Parathyroid adenoma (tissue), 2 donors: ENCODE measurements around the gene MGMT.

Experiments
- H2AFZ ChIP-seq: fragments of 300-600 bp; sonication (generic); one replicate; pipeline ENCODE4 v1.7.0; 2017; ENCODE audit warnings: antibody characterized with exemption, mild to moderate bottlenecking
- H3K27ac ChIP-seq: fragments of 300-600 bp; sonication (generic); one replicate; pipeline ENCODE4 v1.7.0; 2017
- H3K27me3 ChIP-seq: fragments of 300-600 bp; sonication (generic); one replicate; pipeline ENCODE4 v1.7.0; 2017; ENCODE audit warnings: low read length; ENCODE audit not compliant: control insufficient read depth, insufficient read depth
- H3K36me3 ChIP-seq: fragments of 300-600 bp; sonication (generic); one replicate; pipeline ENCODE4 v1.7.0; 2017; ENCODE audit warnings: low read length; ENCODE audit not compliant: control insufficient read depth, insufficient read depth
- H3K4me1 ChIP-seq: fragments of 300-600 bp; sonication (generic); one replicate; pipeline ENCODE4 v1.7.0; 2017; ENCODE audit warnings: control low read depth
- H3K4me2 ChIP-seq: fragments of 300-600 bp; sonication (generic); one replicate; pipeline ENCODE4 v1.7.0; 2017; ENCODE audit warnings: low read length
- H3K4me3 ChIP-seq: fragments of 300-600 bp; sonication (generic); one replicate; pipeline ENCODE4 v1.7.0; 2017; ENCODE audit warnings: low read depth, low read length
- H3K79me2 ChIP-seq: fragments of 300-600 bp; sonication (generic); one replicate; pipeline ENCODE4 v1.7.0; 2017; ENCODE audit warnings: control low read depth
- H3K9ac ChIP-seq: fragments of 300-600 bp; sonication (generic); one replicate; pipeline ENCODE4 v1.7.0; 2017; ENCODE audit warnings: mild to moderate bottlenecking
- H3K9me3 ChIP-seq: fragments of 300-600 bp; sonication (generic); one replicate; pipeline ENCODE4 v1.7.0; 2017; ENCODE audit warnings: low read length; ENCODE audit not compliant: control insufficient read depth
- TF ChIP-seq, protein P1 (sequence below): fragments of 300-600 bp; sonication (generic); IDR thresholded peaks from one replicate; pipeline ENCODE4 v1.7.0; 2017; ENCODE audit warnings: antibody characterized with exemption, mild to moderate bottlenecking
- donor health status: primary hyperparathyroidism.

Gene MGMT

DNA sequence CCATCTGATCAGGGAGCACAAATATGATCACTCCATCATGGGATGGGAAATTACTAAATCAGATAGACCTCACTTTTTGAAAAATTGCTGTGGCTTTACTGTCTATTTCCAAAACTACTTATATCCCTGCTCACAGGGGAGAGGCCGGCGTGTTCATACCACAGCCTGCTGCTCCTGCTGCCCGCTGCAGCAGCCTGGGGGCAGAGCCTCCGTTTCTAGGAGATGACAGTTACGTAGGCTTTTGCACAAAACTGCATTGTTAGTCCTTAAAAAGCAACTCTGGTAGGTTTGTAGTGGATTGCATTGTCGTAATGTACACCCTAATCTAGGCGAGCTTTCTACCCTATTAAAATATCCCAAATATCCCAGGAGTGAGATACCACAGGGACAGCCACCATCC is 293.4 kb downstream of the MGMT start:
- TF ChIP-seq, protein P1, sequence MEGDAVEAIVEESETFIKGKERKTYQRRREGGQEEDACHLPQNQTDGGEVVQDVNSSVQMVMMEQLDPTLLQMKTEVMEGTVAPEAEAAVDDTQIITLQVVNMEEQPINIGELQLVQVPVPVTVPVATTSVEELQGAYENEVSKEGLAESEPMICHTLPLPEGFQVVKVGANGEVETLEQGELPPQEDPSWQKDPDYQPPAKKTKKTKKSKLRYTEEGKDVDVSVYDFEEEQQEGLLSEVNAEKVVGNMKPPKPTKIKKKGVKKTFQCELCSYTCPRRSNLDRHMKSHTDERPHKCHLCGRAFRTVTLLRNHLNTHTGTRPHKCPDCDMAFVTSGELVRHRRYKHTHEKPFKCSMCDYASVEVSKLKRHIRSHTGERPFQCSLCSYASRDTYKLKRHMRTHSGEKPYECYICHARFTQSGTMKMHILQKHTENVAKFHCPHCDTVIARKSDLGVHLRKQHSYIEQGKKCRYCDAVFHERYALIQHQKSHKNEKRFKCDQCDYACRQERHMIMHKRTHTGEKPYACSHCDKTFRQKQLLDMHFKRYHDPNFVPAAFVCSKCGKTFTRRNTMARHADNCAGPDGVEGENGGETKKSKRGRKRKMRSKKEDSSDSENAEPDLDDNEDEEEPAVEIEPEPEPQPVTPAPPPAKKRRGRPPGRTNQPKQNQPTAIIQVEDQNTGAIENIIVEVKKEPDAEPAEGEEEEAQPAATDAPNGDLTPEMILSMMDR, result no peak
- H3K4me1 ChIP-seq, result no peaks in the 10 kb centered on the region
- no peak overlapping the region for H3K27ac ChIP-seq
- no peaks in the 10 kb centered on the region for H3K27me3 ChIP-seq
- no peak overlapping the region for H3K4me3 ChIP-seq
- H3K36me3 ChIP-seq, result no peaks in the 10 kb centered on the region
- H3K4me2 ChIP-seq, result no peak overlapping the region
- no peak overlapping the region for H2AFZ ChIP-seq
- no peak overlapping the region for H3K9ac ChIP-seq
- no peaks in the 10 kb centered on the region for H3K79me2 ChIP-seq
- no peaks in the 10 kb centered on the region for H3K9me3 ChIP-seq

DNA sequence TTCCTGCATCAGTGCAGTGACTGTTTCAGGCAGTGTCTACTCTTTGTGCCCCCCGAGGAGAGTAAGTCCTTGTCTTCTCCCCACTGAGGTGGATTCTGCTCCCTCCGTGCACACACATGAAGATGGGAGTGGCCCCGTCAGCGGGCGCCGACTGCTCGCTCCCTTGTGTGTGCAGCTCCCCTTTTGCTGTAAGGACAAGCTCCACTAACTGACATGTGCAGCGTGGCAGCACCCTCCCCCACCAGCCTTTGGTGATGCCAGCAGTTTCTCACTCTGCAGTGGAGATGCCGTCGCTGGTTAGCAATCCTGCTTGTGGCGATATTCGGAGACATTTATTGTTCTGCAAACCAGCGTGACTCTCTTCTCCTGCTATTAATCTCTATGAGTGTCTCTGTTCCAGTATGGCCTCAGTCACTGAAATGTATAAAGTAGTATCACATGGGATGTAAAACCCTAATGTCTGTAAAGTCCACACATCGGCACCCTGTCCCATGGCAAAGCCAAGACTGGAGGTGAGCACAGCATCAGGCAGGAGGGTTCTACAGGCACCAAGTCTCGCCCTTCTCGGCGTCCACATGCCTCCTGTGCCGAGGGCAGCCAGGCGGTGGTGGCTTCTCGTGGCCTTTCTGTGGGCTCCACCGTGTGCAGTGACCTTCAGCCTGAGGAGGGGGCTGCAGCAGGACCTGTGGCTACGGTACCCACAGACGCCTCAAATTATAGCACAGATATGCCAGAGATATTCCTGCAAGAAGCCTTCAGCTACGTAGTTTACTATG is 294.3 kb downstream of the MGMT start:
- no peak overlapping the region for H3K27ac ChIP-seq
- no peaks in the 10 kb centered on the region for H3K27me3 ChIP-seq
- H3K4me3 ChIP-seq, result no peak overlapping the region
- H2AFZ ChIP-seq, result no peak overlapping the region
- H3K79me2 ChIP-seq, result no peaks in the 10 kb centered on the region
- no peaks in the 10 kb centered on the region for H3K9me3 ChIP-seq
- TF ChIP-seq, protein P1, result no peak
- no peaks in the 10 kb centered on the region for H3K36me3 ChIP-seq
- H3K9ac ChIP-seq, result no peak overlapping the region
- H3K4me1 ChIP-seq, result no peaks in the 10 kb centered on the region
- no peak overlapping the region for H3K4me2 ChIP-seq

DNA sequence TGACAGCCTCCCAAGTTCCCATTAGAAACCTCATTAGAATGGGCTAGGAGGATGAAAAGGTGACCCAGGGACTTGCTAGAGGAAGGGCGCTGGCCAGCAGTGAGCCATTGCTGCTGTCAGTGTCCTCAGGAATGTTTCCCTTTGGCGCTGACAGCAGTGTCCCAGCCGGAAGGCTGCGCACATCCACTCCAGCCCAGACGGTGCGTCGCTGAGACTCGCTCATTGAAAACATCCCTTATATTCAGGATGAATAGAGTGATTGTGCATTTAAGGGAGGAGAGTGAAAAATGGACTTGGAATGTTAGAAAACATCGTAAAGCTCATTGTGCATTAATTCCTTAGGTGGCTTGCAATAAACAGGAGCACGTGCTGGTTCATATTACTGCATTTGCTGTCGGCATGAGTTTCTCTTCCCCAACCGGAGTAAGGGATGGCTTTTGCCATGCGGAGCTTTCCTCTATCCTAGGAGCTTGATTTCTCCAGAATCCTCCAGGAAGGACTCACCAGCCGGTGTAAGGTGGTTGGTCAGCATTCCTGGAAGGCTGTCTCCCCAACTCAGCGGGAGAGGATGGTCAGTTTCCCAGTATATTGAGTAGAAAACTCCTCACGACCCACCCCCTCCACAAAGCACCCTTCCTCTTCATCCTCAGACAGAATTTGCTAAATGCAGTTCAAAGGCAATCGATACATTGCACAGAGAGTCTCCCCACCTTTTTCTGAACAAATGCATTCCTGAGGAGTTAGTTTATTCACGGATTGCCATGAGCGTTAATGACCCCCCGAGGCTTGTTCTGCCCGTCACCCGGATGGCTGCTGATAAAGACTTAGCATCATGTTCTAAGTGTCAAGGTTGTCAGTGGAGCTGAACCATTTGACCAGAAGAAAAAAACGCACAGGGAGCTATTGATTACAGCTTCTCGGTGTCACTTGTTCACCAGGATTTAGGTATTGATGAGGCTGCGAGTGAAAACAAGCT is 295.2 kb downstream of the MGMT start:
- TF ChIP-seq, protein P1, result no peak
- H3K36me3 ChIP-seq, result no peaks in the 10 kb centered on the region
- H3K9me3 ChIP-seq, result no peaks in the 10 kb centered on the region
- H3K27me3 ChIP-seq, result no peaks in the 10 kb centered on the region
- no peak overlapping the region for H3K27ac ChIP-seq
- H3K9ac ChIP-seq, result no peak overlapping the region
- H2AFZ ChIP-seq, result no peak overlapping the region
- H3K4me3 ChIP-seq, result no peak overlapping the region
- no peaks in the 10 kb centered on the region for H3K4me1 ChIP-seq
- no peak overlapping the region for H3K4me2 ChIP-seq
- no peaks in the 10 kb centered on the region for H3K79me2 ChIP-seq

DNA sequence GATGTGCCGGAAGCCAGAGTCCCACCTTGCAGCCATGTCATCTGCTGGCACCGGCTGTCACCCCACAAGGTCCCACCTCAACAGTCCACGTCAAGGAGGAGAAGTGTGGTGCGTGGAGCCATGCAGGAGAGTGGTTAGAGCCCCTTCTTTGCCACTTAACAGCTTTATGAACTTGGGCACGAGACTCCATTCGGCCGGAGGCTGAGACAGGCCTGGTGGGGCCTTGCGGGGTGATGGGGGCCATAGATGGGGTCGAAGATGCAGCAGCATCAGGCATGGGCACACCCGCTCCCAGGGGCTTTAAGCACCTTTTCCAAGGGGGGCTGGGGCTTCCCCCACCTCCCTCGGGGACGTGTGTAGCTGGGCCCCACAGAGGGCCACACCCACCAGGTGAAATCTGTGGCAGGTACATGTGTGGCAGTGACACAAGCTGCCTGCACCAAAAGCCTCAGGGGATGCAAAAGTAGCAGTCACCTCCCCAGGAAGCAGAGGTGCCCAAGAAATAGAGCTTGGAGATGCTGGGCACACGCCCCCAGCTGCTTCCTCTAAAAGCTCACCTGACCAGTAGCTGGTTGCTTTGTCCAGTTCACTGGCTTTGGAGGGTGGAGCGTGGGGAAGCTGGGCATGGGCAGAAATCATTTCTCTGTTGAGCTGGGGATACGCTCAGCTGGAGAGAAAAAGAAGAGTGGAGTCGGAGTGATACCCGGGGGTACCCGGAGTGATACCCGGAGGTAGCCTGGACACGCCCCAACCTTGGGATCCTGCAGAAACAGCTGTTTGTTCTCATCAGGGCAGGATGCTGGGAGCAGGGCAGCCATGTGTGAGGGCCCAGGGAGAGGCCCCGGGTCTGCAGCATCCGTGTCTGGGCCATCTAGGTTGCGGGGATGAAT is 297.2 kb downstream of the MGMT start:
- no peak overlapping the region for H2AFZ ChIP-seq
- no peak overlapping the region for H3K27ac ChIP-seq
- H3K4me1 ChIP-seq, result no peaks in the 10 kb centered on the region
- TF ChIP-seq, protein P1, result no peak
- no peak overlapping the region for H3K4me2 ChIP-seq
- no peaks in the 10 kb centered on the region for H3K36me3 ChIP-seq
- no peak overlapping the region for H3K9ac ChIP-seq
- H3K27me3 ChIP-seq, result no peaks in the 10 kb centered on the region
- no peaks in the 10 kb centered on the region for H3K9me3 ChIP-seq
- H3K79me2 ChIP-seq, result no peaks in the 10 kb centered on the region
- no peak overlapping the region for H3K4me3 ChIP-seq
